WERI-Rb-1 (cell line): ENCODE results near the gene USP20.
A peak's percentile ranks its signal among the peaks of the same experiment; 100 is the strongest.

ENCODE experiments used
- DNase-seq: peaks from one replicate; pipeline ENCODE4 v3.0.0-alpha.2; 2020
- H3K27ac ChIP-seq: fragments of 250-450 bp; sonication (Bioruptor Pico); 2 replicates; pipeline ENCODE4 v1.5.1; 2020; ENCODE audit warnings: mild to moderate bottlenecking, moderate library complexity
- H3K27me3 ChIP-seq: fragments of 250-450 bp; sonication (Bioruptor Pico); 2 replicates; pipeline ENCODE4 v1.5.1; 2021; ENCODE audit warnings: mild to moderate bottlenecking, low read depth, moderate library complexity; ENCODE audit not compliant: insufficient read depth, severe bottlenecking
- H3K36me3 ChIP-seq: fragments of 250-450 bp; sonication (Bioruptor Pico); 2 replicates; pipeline ENCODE4 v1.5.1; 2020; ENCODE audit warnings: mild to moderate bottlenecking, moderate library complexity
- H3K4me3 ChIP-seq: 2 replicates; pipeline ENCODE4 v1.5.1; 2011; ENCODE audit warnings: low read depth, mild to moderate bottlenecking, control low read depth, low read length
- H3K9me3 ChIP-seq: fragments of 250-450 bp; sonication (Bioruptor Pico); 2 replicates; pipeline ENCODE4 v1.5.1; 2021; ENCODE audit warnings: mild to moderate bottlenecking, moderate library complexity; ENCODE audit not compliant: severe bottlenecking
- TF ChIP-seq, protein P1 (sequence below): IDR thresholded peaks from 2 replicates; pipeline ENCODE4 v1.5.1; 2011; ENCODE audit warnings: low read depth, mild to moderate bottlenecking, control low read depth, inconsistent platforms, low read length

The USP20 gene

GRCh38 chr9:129902740-129903134, 67.5 kb downstream of the USP20 start:
- no peak overlapping the region for H3K27ac ChIP-seq
- peaks cover 49% of the 10 kb centered on the region for H3K36me3 ChIP-seq
- TF ChIP-seq, protein P1, sequence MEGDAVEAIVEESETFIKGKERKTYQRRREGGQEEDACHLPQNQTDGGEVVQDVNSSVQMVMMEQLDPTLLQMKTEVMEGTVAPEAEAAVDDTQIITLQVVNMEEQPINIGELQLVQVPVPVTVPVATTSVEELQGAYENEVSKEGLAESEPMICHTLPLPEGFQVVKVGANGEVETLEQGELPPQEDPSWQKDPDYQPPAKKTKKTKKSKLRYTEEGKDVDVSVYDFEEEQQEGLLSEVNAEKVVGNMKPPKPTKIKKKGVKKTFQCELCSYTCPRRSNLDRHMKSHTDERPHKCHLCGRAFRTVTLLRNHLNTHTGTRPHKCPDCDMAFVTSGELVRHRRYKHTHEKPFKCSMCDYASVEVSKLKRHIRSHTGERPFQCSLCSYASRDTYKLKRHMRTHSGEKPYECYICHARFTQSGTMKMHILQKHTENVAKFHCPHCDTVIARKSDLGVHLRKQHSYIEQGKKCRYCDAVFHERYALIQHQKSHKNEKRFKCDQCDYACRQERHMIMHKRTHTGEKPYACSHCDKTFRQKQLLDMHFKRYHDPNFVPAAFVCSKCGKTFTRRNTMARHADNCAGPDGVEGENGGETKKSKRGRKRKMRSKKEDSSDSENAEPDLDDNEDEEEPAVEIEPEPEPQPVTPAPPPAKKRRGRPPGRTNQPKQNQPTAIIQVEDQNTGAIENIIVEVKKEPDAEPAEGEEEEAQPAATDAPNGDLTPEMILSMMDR = no peak
- H3K27me3 ChIP-seq = no peaks in the 10 kb centered on the region
- no peaks in the 10 kb centered on the region for H3K9me3 ChIP-seq
- H3K4me3 ChIP-seq = no peak overlapping the region
- DNase-seq = no peak

DNA sequence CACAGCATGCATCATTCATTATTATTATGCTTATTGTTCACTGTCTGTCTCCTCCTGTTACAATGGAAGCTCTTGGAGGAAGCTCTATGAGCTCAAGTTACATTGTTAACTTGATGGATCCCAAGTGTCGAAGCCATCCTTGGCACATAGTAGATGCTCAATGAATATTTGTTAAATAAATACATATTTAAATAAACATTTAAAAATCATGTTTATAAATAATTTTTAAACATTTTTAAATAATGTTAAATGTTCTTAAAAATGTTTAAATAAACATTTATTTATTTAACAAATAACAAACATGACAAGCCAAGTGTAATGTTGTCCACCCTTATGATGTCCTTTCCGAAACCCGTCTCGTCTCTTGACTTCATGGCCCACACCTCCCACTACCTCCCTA, 69.5 kb downstream of the USP20 start:
- Histone ChIP-seq H3K27ac (no peak overlapping the region), H3K36me3 (peaks cover 32% of the 10 kb centered on the region), H3K27me3 (no peaks in the 10 kb centered on the region), H3K9me3 (no peaks in the 10 kb centered on the region), H3K4me3 (no peak overlapping the region)
- TF ChIP-seq, protein P1 = no peak
- no peak for DNase-seq

GRCh38 chr9:129906298-129906697, 71.0 kb downstream of the USP20 start:
- H3K36me3 ChIP-seq = peaks cover 19% of the 10 kb centered on the region
- no peak overlapping the region for H3K4me3 ChIP-seq
- DNase-seq = no peak
- H3K9me3 ChIP-seq = no peaks in the 10 kb centered on the region
- TF ChIP-seq, protein P1 = no peak
- no peaks in the 10 kb centered on the region for H3K27me3 ChIP-seq
- H3K27ac ChIP-seq = no peak overlapping the region

DNA sequence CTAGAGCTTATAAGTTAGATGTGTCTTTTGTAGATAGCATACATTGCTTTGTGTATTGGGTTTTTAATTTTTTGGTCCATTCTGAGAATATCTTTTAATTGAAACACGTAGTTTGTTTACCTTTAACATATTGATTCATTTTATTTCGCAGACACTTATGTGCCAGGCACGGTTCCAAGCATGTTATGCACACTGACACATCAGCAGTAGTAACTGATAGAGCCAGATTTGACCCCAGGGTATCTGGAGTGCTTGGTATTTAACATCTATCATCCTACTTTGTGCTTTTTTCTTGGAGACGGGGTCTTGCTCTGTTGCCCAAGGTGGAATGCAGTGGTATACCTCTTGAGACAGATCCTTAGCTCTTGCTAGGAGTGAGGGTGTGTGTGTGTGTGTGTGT, 71.9 kb downstream of the USP20 start:
- no peaks in the 10 kb centered on the region for H3K27me3 ChIP-seq
- H3K36me3 ChIP-seq = peaks cover 16% of the 10 kb centered on the region
- H3K9me3 ChIP-seq = no peaks in the 10 kb centered on the region
- H3K4me3 ChIP-seq = no peak overlapping the region
- no peak for DNase-seq
- H3K27ac ChIP-seq = no peak overlapping the region
- TF ChIP-seq, protein P1 = no peak

DNA sequence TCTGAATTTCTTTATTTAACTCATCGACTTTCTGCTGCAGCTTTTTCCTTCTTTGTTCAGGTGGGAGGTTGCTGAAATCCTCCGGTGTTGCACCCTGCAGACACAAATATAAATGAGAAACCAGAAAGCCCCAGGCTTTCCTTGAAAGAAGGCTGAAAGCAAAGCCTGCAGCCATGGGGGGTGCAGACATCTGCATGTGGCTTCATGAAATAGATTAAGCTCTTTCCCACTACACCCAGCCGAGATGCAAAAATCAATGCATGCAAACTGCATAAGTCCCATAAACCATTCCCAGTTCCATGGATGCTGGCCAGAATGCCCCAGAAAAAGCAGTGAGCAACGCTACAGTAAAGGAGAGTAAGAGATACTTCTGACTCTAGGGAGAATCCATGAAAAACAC, 73.6 kb downstream of the USP20 start:
- Histone ChIP-seq H3K9me3 (no peaks in the 10 kb centered on the region), H3K27ac (no peak overlapping the region), H3K4me3 (no peak overlapping the region), H3K27me3 (no peaks in the 10 kb centered on the region), H3K36me3 (peaks cover 9% of the 10 kb centered on the region)
- TF ChIP-seq, protein P1 = no peak
- peak; percentile 39 for DNase-seq

GRCh38 chr9:129909851-129910250, 74.6 kb downstream of the USP20 start:
- TF ChIP-seq, protein P1 = no peak
- no peak overlapping the region for H3K4me3 ChIP-seq
- peaks cover 6% of the 10 kb centered on the region for H3K36me3 ChIP-seq
- no peak for DNase-seq
- H3K27me3 ChIP-seq = no peaks in the 10 kb centered on the region
- no peak overlapping the region for H3K27ac ChIP-seq
- no peaks in the 10 kb centered on the region for H3K9me3 ChIP-seq
